Activated naive CD8-positive, alpha-beta T cell treated with anti-CD3 and anti-CD28 coated beads, Interleukin-2, amount 10 ng/mL, durations not matched to agents 7 days and 5 days (primary cell): ENCODE results near the gene CPXM1. TPM values are rescaled to one million over a fixed set of nuclear protein-coding genes. Genes with fewer than 3 reads are reported as not detected.

ENCODE experiments used
- ATAC-seq: fragments of 150-1000 bp; cut with Tn5 transposase; one replicate; pipeline ENCODE4 v1.10.0; 2021; ENCODE audit warnings: low read depth, moderate library complexity
- POLR2A ChIA-PET: fragments of 350-600 bp; sonication (Branson Sonifier 250); formaldehyde crosslinking; loops from one replicate; lab custom pipeline; 2021; ENCODE audit warnings: antibody characterized with exemption; lab: Charles Lee
- DNase-seq: peaks from one replicate; pipeline ENCODE4 v3.0.0; 2021
- H3K27ac Mint-ChIP-seq: one replicate; pipeline ENCODE4 v1.8.0; 2022; ENCODE audit warnings: mild to moderate bottlenecking, mixed read lengths
- H3K27me3 Mint-ChIP-seq: one replicate; pipeline ENCODE4 v1.8.0; 2022; ENCODE audit warnings: mild to moderate bottlenecking, moderate library complexity, mixed read lengths
- H3K36me3 Mint-ChIP-seq: one replicate; pipeline ENCODE4 v1.8.0; 2021; ENCODE audit warnings: mild to moderate bottlenecking, mixed read lengths
- H3K4me1 Mint-ChIP-seq: one replicate; pipeline ENCODE4 v1.8.0; 2021; ENCODE audit warnings: mixed read lengths
- H3K4me3 Mint-ChIP-seq: one replicate; pipeline ENCODE4 v1.8.0; 2022; ENCODE audit warnings: mild to moderate bottlenecking, moderate library complexity, mixed read lengths
- H3K9me3 Mint-ChIP-seq: one replicate; pipeline ENCODE4 v1.8.0; 2021; ENCODE audit warnings: mixed read lengths
- total RNA-seq, 2 experiments: library from RNA; stranded (reverse); gene quantifications; one replicate each; pipeline ENCODE4 v1.2.3, GENCODE V29; 2021

CPXM1 gene
- total RNA-seq, 2 experiments from 2014 or later = 0.25 to 0.31 TPM

DNA sequence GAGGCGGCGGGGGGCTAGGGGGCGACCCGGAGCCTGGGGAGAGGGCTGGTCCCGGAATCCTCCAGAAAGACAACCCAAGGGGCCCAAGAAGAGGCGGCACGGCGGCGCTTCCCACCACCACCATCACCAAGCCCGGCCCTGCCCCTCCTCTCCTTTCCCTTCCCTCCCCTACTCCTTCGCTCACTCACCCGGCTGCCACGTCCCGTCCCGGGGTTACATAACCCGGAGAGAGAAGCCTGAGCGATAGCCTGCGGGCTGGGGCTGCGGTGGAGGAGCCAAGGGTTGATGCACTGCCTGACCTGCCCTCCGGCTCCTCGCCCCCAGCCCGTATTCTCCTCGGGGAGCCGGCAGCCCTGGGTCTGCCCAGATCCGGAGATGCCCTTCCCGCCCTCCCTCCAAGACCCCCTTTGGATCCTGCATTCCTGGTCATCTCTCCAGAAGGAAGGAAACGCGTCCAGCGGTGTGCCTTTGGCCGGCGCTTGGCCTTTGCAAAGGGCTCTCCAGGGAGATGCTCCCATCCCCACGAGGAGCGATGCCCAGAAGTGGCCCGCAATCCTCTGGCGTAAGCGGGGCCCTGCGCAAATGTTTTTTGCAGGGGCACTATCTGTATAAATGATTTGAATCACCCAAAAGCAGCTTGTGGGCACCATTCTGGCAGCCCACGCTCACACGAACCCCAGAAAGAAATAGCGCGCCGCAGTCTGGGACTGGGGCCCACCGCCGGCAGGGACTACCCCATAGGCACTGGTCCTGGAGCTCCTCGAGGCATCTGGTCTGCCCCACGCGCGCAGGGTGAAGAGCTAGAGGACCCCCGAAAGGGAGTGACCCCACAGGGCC is 4.6 kb upstream of the CPXM1 start:
- H3K36me3 Mint-ChIP-seq = peaks cover 2% of the 10 kb centered on the region
- no peak for DNase-seq

DNA sequence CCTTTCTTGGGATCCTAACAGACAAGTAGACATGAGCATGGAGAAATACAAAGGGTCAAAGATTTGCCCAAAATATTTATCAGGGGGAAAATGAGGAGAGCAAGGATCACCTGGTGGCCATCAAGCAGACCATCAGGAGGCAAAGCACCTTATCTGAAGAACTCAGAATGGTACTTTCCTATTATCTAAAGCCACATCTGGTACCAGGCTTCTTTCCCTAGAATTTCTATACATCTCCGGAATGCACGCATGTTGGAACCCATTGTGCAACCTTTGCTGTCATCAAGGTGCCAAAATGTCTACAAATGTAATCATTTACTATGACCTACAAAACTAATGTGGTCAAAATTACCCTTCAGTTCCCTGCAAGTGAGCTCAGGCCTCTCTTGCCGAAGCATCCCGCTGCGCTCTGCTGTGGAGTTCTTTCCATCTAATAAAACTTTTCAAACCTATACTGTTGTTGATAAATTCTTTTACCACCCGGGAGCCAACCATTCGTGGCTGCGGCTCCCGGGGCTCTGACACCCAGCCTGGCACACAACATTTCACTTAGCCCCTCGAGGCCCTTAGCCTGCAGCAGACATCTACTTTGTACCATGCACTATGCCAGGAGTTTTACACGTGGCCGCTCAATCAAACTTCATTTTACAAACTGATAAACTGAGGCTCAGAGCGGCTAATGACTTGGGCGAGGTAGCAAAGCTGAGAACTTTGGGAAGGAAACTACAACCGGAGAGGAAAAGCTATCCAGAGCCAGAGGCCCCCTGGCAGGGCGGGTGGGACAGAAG is 3.8 kb upstream of the CPXM1 start:
- POLR2A ChIA-PET = no interaction called here
- Mint-ChIP-seq H3K27ac (no peak overlapping the region), H3K4me3 (no peak overlapping the region), H3K36me3 (peaks cover 2% of the 10 kb centered on the region), H3K9me3 (peaks cover 1% of the 10 kb centered on the region), H3K4me1 (peaks cover 21% of the 10 kb centered on the region), H3K27me3 (peaks cover 80% of the 10 kb centered on the region)
- ATAC-seq (no peak), DNase-seq (no peak)

More for the DNA sequence above, 4.6 kb upstream of the CPXM1 start:
- Mint-ChIP-seq H3K27me3 (peaks cover 74% of the 10 kb centered on the region), H3K4me1 (peaks cover 14% of the 10 kb centered on the region), H3K27ac (no peak overlapping the region), H3K9me3 (peaks cover 1% of the 10 kb centered on the region), H3K4me3 (no peak overlapping the region)
- no peak for ATAC-seq
- POLR2A ChIA-PET = no interaction called here

DNA sequence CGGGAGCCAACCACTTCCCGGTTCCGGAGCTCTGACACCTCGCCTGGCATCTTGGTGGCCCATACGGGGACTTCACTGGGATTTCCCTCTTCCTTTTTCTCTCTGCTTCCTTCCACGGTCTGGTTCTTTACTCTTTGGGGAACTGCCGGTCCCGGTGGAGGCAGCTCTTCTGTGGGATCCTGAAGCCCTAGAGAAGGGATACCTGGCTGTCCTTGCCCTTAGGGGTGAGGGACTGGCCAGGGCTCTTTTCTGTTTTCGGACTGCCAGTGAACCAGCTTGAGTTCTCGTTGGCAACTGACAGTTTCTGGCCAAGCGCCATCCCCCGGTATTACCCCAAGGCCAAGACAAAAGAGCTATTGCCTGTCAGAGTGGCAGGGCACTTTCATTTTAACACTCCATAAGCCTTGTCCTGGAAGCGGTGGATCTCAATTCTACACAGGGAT is 880 bp upstream of the CPXM1 start:
- POLR2A ChIA-PET = no interaction called here
- Mint-ChIP-seq H3K36me3 (peaks cover 2% of the 10 kb centered on the region), H3K4me1 (peaks cover 27% of the 10 kb centered on the region), H3K27ac (no peak overlapping the region), H3K4me3 (peak overlapping the region; percentile 80), H3K27me3 (peaks cover 68% of the 10 kb centered on the region), H3K9me3 (peaks cover 1% of the 10 kb centered on the region)
- DNase-seq = no peak
- no peak for ATAC-seq

DNA sequence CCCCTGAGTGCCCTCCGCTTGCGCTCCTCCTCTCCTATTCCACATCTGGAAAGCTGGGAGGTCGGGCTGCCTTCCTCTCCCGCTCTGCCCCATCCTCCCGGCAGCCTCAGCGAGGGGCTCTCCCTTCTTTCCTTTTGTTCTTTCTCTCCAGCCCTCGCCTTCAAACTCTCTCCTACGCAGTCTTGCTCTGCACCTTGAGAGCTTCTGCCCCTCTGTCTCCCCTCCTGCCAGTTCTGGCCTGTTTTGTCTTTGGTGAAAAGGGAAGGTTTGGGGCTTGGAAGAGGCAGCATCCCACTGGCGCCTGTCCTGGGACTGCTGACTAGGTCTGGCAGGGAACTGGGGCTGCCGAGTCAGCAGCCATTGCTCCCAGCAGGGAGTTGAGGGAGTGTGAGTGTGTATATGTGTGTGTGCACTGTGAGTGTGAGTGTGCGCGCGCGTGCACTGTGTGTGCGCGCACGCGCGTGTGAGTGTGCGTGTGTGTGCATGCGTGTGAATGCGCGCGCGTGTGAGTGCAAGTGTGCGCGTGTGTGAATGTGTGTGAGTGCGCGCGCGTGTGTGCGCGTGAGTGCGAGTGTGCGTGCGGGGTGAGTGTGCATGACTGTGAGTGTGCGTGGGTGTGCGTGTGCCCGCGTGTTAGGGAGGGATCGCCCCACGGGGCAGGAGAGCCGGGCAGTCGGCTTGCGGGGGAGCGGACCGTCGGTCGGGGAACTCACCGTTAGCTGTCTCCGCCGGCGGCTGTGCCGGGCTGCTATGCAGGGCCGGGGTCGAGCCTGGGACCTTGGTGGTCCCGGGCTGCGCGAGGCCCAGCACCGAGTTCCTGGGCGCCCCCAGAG is 523 bp downstream of the CPXM1 start:
- DNase-seq = no peak
- peaks cover 1% of the 10 kb centered on the region for H3K9me3 Mint-ChIP-seq
- H3K27ac Mint-ChIP-seq = peak overlapping the region; percentile 19
- POLR2A ChIA-PET = no interaction called here
- no peak for ATAC-seq
- H3K36me3 Mint-ChIP-seq = no peaks in the 10 kb centered on the region
- peaks cover 25% of the 10 kb centered on the region for H3K4me1 Mint-ChIP-seq
- peak overlapping the region; percentile 82 for H3K4me3 Mint-ChIP-seq
- peaks cover 55% of the 10 kb centered on the region for H3K27me3 Mint-ChIP-seq

DNA sequence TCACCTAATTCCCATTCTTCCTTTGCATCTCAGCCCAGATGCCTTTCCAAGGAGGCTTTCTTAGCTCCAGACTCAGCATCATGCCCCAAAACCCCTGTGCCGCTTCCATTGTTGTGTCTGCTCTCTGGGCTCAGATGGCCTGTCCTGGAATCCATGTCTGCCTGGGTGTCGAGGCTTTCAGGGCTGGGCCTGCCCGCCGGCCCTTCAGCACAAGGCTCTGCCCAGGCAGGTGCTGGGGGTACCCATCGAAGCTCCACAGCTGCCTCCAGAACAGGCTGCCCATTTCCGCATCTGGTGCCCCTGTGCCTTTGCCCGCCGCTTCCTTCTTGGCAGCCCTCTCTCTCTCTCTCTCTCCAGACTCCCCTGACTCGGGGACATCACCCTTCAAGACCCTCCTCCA is 1.2 kb downstream of the CPXM1 start:
- POLR2A ChIA-PET = no interaction called here
- DNase-seq (no peak), ATAC-seq (no peak)
- peak overlapping the region; percentile 82 for H3K4me3 Mint-ChIP-seq
- peaks cover 25% of the 10 kb centered on the region for H3K4me1 Mint-ChIP-seq
- no peak overlapping the region for H3K27ac Mint-ChIP-seq
- no peaks in the 10 kb centered on the region for H3K36me3 Mint-ChIP-seq
- H3K27me3 Mint-ChIP-seq = peaks cover 51% of the 10 kb centered on the region
- peaks cover 1% of the 10 kb centered on the region for H3K9me3 Mint-ChIP-seq

DNA sequence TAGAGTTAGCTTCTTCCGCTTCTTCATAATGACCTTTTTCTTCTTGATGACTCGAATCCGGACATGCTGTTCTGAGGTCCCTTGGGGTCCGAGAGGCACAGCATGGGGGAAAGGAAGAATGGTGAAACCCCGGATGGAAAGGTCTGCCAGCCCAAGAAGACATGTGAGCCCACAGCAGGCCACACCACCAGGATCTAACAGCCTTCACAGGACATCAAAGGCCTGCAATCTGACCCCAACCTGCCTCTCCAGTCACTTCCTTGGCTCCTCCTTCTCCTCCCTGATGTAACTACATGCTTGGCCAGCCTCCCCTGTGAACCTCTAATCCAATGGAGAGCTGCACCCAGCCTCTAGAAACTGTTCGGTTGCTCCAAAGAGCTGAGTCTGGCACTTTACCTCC is 1.6 kb downstream of the CPXM1 start:
- H3K27me3 Mint-ChIP-seq = peaks cover 47% of the 10 kb centered on the region
- H3K36me3 Mint-ChIP-seq = no peaks in the 10 kb centered on the region
- no peak overlapping the region for H3K27ac Mint-ChIP-seq

DNA sequence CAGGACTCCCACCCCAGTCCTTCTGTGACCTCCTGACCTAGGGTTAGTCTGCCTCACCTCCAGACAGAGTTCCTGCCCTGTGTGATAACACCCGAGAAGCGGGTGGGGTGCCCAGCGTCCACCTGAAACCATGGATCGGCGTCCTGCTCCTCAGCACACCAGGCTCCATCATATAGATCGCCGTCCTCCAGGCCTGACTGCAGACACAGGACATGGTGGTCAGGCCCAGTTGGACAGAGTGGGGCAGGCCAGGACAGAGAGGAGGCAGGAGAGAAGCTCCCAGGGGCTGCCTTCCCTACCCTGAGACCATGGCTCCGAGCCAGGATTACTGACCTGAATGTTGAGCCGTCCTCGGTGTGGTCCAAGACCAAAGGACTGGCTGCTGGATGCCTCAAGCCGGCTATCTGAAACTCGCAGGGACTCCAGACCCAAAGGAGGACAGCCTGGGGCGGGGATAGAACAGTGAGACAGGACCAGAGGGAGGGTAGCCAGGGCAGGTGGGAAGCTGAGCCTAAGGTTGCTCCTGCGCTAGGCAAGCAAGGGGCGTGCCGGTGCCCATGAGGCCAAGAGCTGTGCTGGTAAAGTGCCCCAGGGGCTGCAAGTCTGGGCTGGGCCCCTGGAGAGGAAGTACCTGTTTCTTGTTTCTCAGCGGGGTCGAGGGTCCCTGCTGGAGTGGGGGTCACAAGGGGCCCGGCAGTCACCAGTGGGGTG is 2.2 kb downstream of the CPXM1 start:
- Mint-ChIP-seq H3K36me3 (no peaks in the 10 kb centered on the region), H3K4me3 (no peak overlapping the region), H3K4me1 (peaks cover 25% of the 10 kb centered on the region), H3K27me3 (peaks cover 43% of the 10 kb centered on the region), H3K9me3 (peaks cover 1% of the 10 kb centered on the region), H3K27ac (no peak overlapping the region)
- ATAC-seq (no peak), DNase-seq (no peak)
- POLR2A ChIA-PET = no interaction called here

More for the DNA sequence above, 1.6 kb downstream of the CPXM1 start:
- ATAC-seq (no peak), DNase-seq (no peak)
- POLR2A ChIA-PET = no interaction called here
- no peak overlapping the region for H3K4me3 Mint-ChIP-seq
- H3K9me3 Mint-ChIP-seq = peaks cover 1% of the 10 kb centered on the region
- peaks cover 25% of the 10 kb centered on the region for H3K4me1 Mint-ChIP-seq

DNA sequence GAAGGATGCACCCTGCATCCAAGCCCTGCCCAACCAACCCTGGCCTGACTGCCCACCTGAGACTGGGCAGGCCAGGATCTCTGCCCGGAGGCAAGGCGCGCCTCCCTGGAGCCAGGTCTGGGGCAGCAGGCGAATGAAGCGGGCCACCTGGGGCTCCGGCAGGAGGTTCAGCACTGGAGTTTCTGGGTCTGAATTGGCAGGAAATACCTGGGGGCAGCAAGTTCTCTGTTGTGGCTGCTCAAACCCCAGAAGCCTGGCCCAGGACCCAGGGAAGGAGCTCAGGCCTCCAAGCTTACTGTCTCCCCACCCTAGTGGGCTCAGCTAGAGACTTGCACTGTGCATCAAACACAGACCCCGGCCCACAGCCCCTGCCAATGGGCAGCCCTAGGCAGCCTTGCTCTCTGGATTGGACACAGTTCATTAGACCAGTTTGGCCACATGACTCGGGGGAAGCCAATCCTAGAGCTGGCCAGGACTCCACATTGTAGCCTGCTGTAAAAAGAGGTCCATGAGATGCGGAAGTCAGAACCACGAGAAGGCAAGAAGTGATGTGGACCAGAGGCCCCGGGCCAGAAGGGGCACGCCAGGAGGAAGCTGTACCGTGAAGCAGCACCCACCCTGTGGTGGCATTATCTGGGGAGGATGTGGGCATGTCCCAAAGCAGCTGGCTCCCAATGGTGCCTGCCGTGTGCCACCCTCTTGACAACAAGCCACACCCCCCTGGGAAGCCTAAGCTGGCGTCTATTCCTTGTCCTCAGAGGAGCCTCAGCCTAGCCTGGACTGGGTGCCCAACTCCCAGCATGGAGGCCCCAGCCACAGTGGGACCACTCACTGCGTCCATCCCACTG is 3.1 kb downstream of the CPXM1 start:
- POLR2A ChIA-PET = no interaction called here
- Mint-ChIP-seq H3K27ac (no peak overlapping the region), H3K36me3 (no peaks in the 10 kb centered on the region), H3K4me3 (no peak overlapping the region), H3K27me3 (peaks cover 37% of the 10 kb centered on the region), H3K4me1 (peaks cover 25% of the 10 kb centered on the region), H3K9me3 (no peaks in the 10 kb centered on the region)
- ATAC-seq (no peak), DNase-seq (no peak)

DNA sequence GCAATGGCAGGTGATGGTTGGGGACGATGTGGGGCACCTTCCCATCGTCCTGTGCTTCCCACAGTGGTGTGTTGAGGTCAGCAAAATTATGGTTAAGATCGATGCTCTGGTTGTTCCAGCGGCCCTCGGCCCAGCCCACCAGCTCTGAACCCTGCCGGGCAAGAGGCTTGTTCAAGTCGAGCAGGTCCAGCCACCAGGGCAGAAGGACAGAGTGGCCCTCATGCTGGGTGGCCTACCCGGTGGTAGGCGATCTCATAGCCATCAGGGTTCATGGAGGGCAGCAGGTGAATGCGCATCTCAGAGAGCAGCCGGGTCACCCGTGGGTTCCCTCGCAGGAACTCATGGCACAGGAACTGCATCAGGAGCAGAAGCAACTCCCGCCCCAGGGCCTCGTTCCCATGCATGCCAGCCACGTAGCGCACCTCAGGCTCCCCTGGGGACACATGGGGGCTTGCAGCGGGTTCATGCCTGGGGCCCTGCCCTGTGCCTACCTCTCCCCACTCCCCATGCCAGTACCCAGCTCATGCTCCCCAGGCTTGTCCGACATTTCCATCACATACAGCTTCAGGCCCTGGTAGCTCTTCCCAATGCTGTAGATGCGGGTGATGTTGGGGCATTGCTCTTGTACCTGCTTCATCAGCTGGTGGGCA is 4.3 kb downstream of the CPXM1 start:
- Mint-ChIP-seq H3K27ac (no peak overlapping the region), H3K4me1 (peaks cover 19% of the 10 kb centered on the region), H3K4me3 (no peak overlapping the region), H3K36me3 (no peaks in the 10 kb centered on the region), H3K27me3 (peaks cover 34% of the 10 kb centered on the region), H3K9me3 (no peaks in the 10 kb centered on the region)
- no peak for ATAC-seq
- POLR2A ChIA-PET = no interaction called here
- no peak for DNase-seq

DNA sequence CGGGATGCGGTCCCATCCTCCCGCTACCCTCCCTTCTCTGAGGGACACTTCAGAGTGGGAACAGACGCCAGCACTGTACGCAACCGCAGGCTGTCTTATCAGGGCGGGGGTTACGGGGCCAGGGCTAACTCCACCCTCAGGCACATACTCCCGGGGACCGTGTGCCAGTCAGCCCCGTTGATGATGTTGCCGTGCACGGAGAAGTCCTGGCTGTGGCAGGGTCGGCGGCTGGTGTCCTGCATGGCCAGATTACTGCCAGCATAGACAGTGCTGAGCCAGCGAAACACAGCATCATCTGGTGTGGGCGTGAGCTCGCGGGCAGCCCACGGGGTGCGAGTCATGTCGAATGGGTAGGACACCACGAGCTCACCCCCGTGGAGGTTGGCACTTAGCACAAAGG is 5.0 kb downstream of the CPXM1 start:
- ATAC-seq (no peak), DNase-seq (no peak)
- no peak overlapping the region for H3K27ac Mint-ChIP-seq
- no peaks in the 10 kb centered on the region for H3K9me3 Mint-ChIP-seq
- POLR2A ChIA-PET = no interaction called here
- peaks cover 32% of the 10 kb centered on the region for H3K27me3 Mint-ChIP-seq
- peaks cover 14% of the 10 kb centered on the region for H3K4me1 Mint-ChIP-seq
- H3K4me3 Mint-ChIP-seq = no peak overlapping the region
- H3K36me3 Mint-ChIP-seq = no peaks in the 10 kb centered on the region

DNA sequence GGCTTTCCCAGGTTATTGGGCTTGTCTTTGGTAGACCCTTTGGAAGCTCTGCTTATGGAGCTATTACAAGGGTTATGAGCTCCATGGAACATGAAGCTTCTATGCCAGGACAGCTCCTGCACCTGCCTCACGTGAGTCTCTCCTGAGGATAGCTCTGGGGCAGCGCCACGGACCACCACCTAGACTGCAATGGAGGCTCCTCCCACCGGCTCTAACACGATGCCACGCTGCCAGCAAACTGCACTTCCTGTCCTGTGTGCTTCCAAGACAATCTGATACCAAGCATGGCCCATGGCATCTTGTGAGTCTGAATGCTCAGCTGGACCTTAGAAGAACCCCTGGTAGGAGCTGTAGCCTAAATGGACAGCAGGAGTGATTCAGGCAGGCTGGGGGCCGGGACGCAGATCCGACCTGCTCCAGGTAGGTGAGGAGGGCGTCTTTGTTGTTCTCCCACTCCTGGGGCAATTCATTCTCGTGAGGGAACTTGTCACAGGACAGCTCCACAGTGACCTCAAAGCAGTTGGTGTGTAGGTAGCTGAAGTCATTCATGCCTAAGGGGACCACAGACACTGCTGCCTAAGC is 5.5 kb downstream of the CPXM1 start:
- DNase-seq = no peak
- no peak overlapping the region for H3K4me3 Mint-ChIP-seq
- H3K4me1 Mint-ChIP-seq = peaks cover 12% of the 10 kb centered on the region
- H3K27me3 Mint-ChIP-seq = peaks cover 31% of the 10 kb centered on the region
- POLR2A ChIA-PET = no interaction called here
- H3K27ac Mint-ChIP-seq = no peak overlapping the region
- no peaks in the 10 kb centered on the region for H3K9me3 Mint-ChIP-seq
- H3K36me3 Mint-ChIP-seq = no peaks in the 10 kb centered on the region
- no peak for ATAC-seq
